ENCODE measurements around the gene NECTIN3. TPM values are rescaled to one million over a fixed set of nuclear protein-coding genes. Genes with fewer than 3 reads are reported as not detected.
A peak's percentile ranks its signal among the peaks of the same experiment; 100 is the strongest.

NECTIN3 gene
- total RNA-seq, 1 donor = 53.9 TPM

GRCh38 chr3:111152496-111152895 is 80.9 kb downstream of the NECTIN3 start:
- peak; percentile 19 for DNase-seq (ENCODE audit: low read depth)
- TF ChIP-seq CTCF (IDR thresholded peaks at IDR 0.05; ENCODE audit: insufficient read depth, low read length) = no peak

GRCh38 chr3:111156517-111156916 is 84.9 kb downstream of the NECTIN3 start:
- TF ChIP-seq CTCF (IDR thresholded peaks at IDR 0.05; ENCODE audit: insufficient read depth, low read length) = no peak

More at GRCh38 chr3:111152496-111152895, 80.9 kb downstream of the NECTIN3 start:
- H3K4me3 ChIP-seq (ENCODE audit: low read depth, low read length) = no peak overlapping the region

GRCh38 chr3:111159391-111159790 is 87.8 kb downstream of the NECTIN3 start:
- no peak for DNase-seq (ENCODE audit: low read depth)

More at GRCh38 chr3:111156517-111156916, 84.9 kb downstream of the NECTIN3 start:
- DNase-seq (ENCODE audit: low read depth) = peak; percentile 3
- no peak overlapping the region for H3K4me3 ChIP-seq (ENCODE audit: low read depth, low read length)

GRCh38 chr3:111164621-111165020 is 93.0 kb downstream of the NECTIN3 start:
- no peak for DNase-seq (ENCODE audit: low read depth)
- no peak for TF ChIP-seq CTCF (IDR thresholded peaks at IDR 0.05; ENCODE audit: insufficient read depth, low read length)
- no peak overlapping the region for H3K4me3 ChIP-seq (ENCODE audit: low read depth, low read length)

More at GRCh38 chr3:111159391-111159790, 87.8 kb downstream of the NECTIN3 start:
- no peak for TF ChIP-seq CTCF (IDR thresholded peaks at IDR 0.05; ENCODE audit: insufficient read depth, low read length)
- H3K4me3 ChIP-seq (ENCODE audit: low read depth, low read length) = no peak overlapping the region

GRCh38 chr3:111165411-111165810 is 93.8 kb downstream of the NECTIN3 start:
- H3K4me3 ChIP-seq (ENCODE audit: low read depth, low read length) = no peak overlapping the region
- TF ChIP-seq CTCF (IDR thresholded peaks at IDR 0.05; ENCODE audit: insufficient read depth, low read length) = no peak
- no peak for DNase-seq (ENCODE audit: low read depth)

GRCh38 chr3:111173328-111173900 is 101.8 kb downstream of the NECTIN3 start:
- H3K4me3 ChIP-seq (ENCODE audit: low read depth, low read length) = no peak overlapping the region
- no peak for TF ChIP-seq CTCF (IDR thresholded peaks at IDR 0.05; ENCODE audit: insufficient read depth, low read length)
- DNase-seq (ENCODE audit: low read depth) = peak; percentile 7

- no peak overlapping the region for H3K4me3 ChIP-seq (ENCODE audit: low read depth, low read length)
- DNase-seq (ENCODE audit: low read depth) = no peak
- TF ChIP-seq CTCF (IDR thresholded peaks at IDR 0.05; ENCODE audit: insufficient read depth, low read length) = no peak
These were observed 102.3 kb downstream of the NECTIN3 start for GRCh38 chr3:111173906-111174305.

Measured in fibroblast of the aortic adventitia (primary cell).